HCT116 (cell line): ENCODE results near the gene EIPR1. TPM values are rescaled to one million over a fixed set of nuclear protein-coding genes. Genes with fewer than 3 reads are reported as not detected.

Experiments
- ATAC-seq: fragments of 200-7000 bp; cut with Tn5 transposase; 2 replicates; pipeline ENCODE4 v1.9.1; 2020; ENCODE audit warnings: mild to moderate bottlenecking, moderate library complexity
- BruUV-seq: library from RNA; stranded (reverse); fragments of 400-500 nt; replicated peaks from 2 replicates; lab custom pipeline; 2021; lab: Mats Ljungman, UMichigan
- CTCF ChIA-PET: fragments of 300-600 bp; sonication (Branson Sonifier 250); formaldehyde crosslinking; loops from one replicate; lab custom pipeline; 2021; ENCODE audit warnings: antibody characterized with exemption; lab: Charles Lee
- POLR2A ChIA-PET: fragments of 300-600, 350-600 bp; sonication (Branson Sonifier 250); formaldehyde crosslinking; loops from one replicate; lab custom pipeline; 2021; ENCODE audit warnings: antibody characterized with exemption; lab: Charles Lee
- RAD21 ChIA-PET, 2 experiments: fragments of 300-600 bp; sonication (Branson Sonifier 250); formaldehyde crosslinking; loops; one replicate each; lab custom pipeline; 2023; ENCODE audit warnings: low total read pairs in 2 of 2; ENCODE audit not compliant: uncharacterized antibody in 2 of 2, unreplicated experiment in 2 of 2, low non-redundant PET in 1 of 2; lab: Charles Lee
- DNase-seq: peaks from one replicate; pipeline ENCODE4 v3.0.0-alpha.2; 2010; ENCODE audit warnings: low read depth, low spot score
- H2AFZ ChIP-seq: fragments of 200-600 bp; shearing (Covaris generic), sonication (generic); 2 replicates; pipeline ENCODE4 v1.6.1; 2017; ENCODE audit warnings: low read depth, mixed run types, mixed read lengths, antibody characterized with exemption, low read length; ENCODE audit not compliant: poor library complexity, severe bottlenecking
- H3K27ac ChIP-seq: 2 replicates; pipeline ENCODE4 v1.5.1; 2012; ENCODE audit warnings: low read depth, low read length
- H3K27me3 ChIP-seq: fragments of 200-600 bp; sonication (generic); 2 replicates; pipeline ENCODE4 v1.6.1; 2016; ENCODE audit warnings: mixed run types, low read length, mixed read lengths; ENCODE audit not compliant: insufficient read depth
- H3K36me3 ChIP-seq, 2 experiments: fragments of 200-500 bp in 1 of 2; fragments of 200-600 bp in 1 of 2; sonication (Bioruptor generic) in 1 of 2; sonication (generic) in 1 of 2; 2 replicates each; pipeline versions ENCODE4 v1.5.1 to v1.6.1; 2014 to 2016; ENCODE audit warnings: low read length in 2 of 2, inconsistent platforms in 1 of 2, mixed read lengths in 1 of 2, mixed run types in 1 of 2; ENCODE audit not compliant: insufficient read depth in 2 of 2, control insufficient read depth in 1 of 2
- H3K4me1 ChIP-seq, 2 experiments: fragments of 200-600 bp in 1 of 2; sonication (generic) in 1 of 2; 2 replicates each; pipeline versions ENCODE4 v1.5.1 to v1.6.1; 2012 to 2017; ENCODE audit warnings: low read length in 2 of 2, inconsistent platforms in 1 of 2, mild to moderate bottlenecking in 1 of 2, mixed read lengths in 1 of 2, mixed run types in 1 of 2, moderate library complexity in 1 of 2; ENCODE audit not compliant: insufficient read depth in 2 of 2, control insufficient read depth in 1 of 2
- H3K4me2 ChIP-seq: fragments of 200-600 bp; sonication (generic); 2 replicates; pipeline ENCODE4 v1.6.1; 2017; ENCODE audit warnings: mixed run types, low read length, mixed read lengths
- H3K4me3 ChIP-seq, 2 experiments: fragments of 200-600 bp in 1 of 2; sonication (generic) in 1 of 2; replicated peaks in 1 of 2; 2 replicates each; pipeline ENCODE4 v1.5.1; 2011 to 2016; ENCODE audit warnings: low read length in 2 of 2, control low read depth in 1 of 2, low read depth in 1 of 2, mild to moderate bottlenecking in 1 of 2, mixed read lengths in 1 of 2, mixed run types in 1 of 2
- H3K79me2 ChIP-seq: fragments of 200-600 bp; sonication (generic); 2 replicates; pipeline ENCODE4 v1.6.1; 2017; ENCODE audit warnings: mild to moderate bottlenecking, mixed run types, low read length, moderate library complexity, mixed read lengths; ENCODE audit not compliant: insufficient read depth
- H3K9ac ChIP-seq: fragments of 200-600 bp; sonication (generic); 2 replicates; pipeline ENCODE4 v1.6.1; 2016; ENCODE audit warnings: low read length, mixed read lengths
- H3K9me2 ChIP-seq: fragments of 200-600 bp; sonication (generic), shearing (Covaris generic); 2 replicates; pipeline ENCODE4 v1.6.1; 2017; ENCODE audit warnings: mixed run types, mild to moderate bottlenecking, moderate library complexity; ENCODE audit not compliant: insufficient read depth
- H3K9me3 ChIP-seq, 2 experiments: fragments of 200-500 bp in 1 of 2; fragments of 200-600 bp in 1 of 2; sonication (Bioruptor generic) in 1 of 2; sonication (generic) in 1 of 2; 2 replicates each; pipeline ENCODE4 v1.6.1; 2014 to 2017; ENCODE audit warnings: low read length in 2 of 2, mixed read lengths in 2 of 2, inconsistent platforms in 1 of 2, low read depth in 1 of 2, mild to moderate bottlenecking in 1 of 2, mixed run types in 1 of 2, moderate library complexity in 1 of 2; ENCODE audit not compliant: control insufficient read depth in 1 of 2, insufficient read depth in 1 of 2
- H4K20me1 ChIP-seq: fragments of 200-600 bp; sonication (generic), shearing (Covaris generic); 2 replicates; pipeline ENCODE4 v1.6.1; 2017; ENCODE audit warnings: mixed run types, mild to moderate bottlenecking, moderate library complexity; ENCODE audit not compliant: insufficient read depth
- CBX3 ChIP-seq: IDR thresholded peaks from 2 replicates; pipeline ENCODE4 v1.6.1; 2012; ENCODE audit warnings: low read depth
- CTCF ChIP-seq, 3 experiments: fragments of 200-600 bp in 1 of 3; sonication (generic) in 1 of 3; IDR thresholded peaks in 2 of 3; conservative IDR thresholded peaks in 1 of 3; 2 replicates each; pipeline ENCODE4 v1.5.1; 2012 to 2017; ENCODE audit warnings: low read depth in 2 of 3, low read length in 2 of 3, antibody characterized with exemption in 1 of 3, borderline replicate concordance in 1 of 3, control low read depth in 1 of 3, mild to moderate bottlenecking in 1 of 3, mixed read lengths in 1 of 3, mixed run types in 1 of 3, moderate library complexity in 1 of 3; ENCODE audit not compliant: insufficient read depth in 1 of 3
- EGR1 ChIP-seq: IDR thresholded peaks from 2 replicates; pipeline ENCODE4 v1.6.1; 2012; ENCODE audit warnings: low read depth
- EZH2 ChIP-seq: fragments of 200-600 bp; sonication (generic); IDR thresholded peaks from 2 replicates; pipeline ENCODE4 v1.6.1; 2017; ENCODE audit warnings: antibody characterized with exemption, mixed run types
- JUND ChIP-seq: IDR thresholded peaks from 2 replicates; pipeline ENCODE4 v1.6.1; 2012
- MAX ChIP-seq: IDR thresholded peaks from 2 replicates; pipeline ENCODE4 v1.6.1; 2012
- POLR2A ChIP-seq: IDR thresholded peaks from 2 replicates; pipeline ENCODE4 v1.7.0; 2011; ENCODE audit warnings: borderline replicate concordance; ENCODE audit not compliant: insufficient read depth, insufficient read length; ENCODE audit errors: extremely low read depth
- REST ChIP-seq: IDR thresholded peaks from 2 replicates; pipeline ENCODE4 v1.6.1; 2012; ENCODE audit warnings: low read depth
- SP1 ChIP-seq: IDR thresholded peaks from 2 replicates; pipeline ENCODE4 v1.6.1; 2012; ENCODE audit warnings: low read depth
- YY1 ChIP-seq: IDR thresholded peaks from 2 replicates; pipeline ENCODE4 v1.6.1; 2011; ENCODE audit warnings: low read length, low read depth, moderate library complexity, mild to moderate bottlenecking; ENCODE audit not compliant: insufficient replicate concordance; ENCODE audit errors: extremely low read depth
- ZFX ChIP-seq: fragments of 450-650 bp; IDR thresholded peaks from 2 replicates; pipeline ENCODE4 v1.6.1; 2017
- ZNF274 ChIP-seq: fragments of 200-500 bp; sonication (Bioruptor generic); IDR thresholded peaks from 2 replicates; pipeline ENCODE4 v1.6.1; 2014; ENCODE audit warnings: mild to moderate bottlenecking, low read depth, low read length, inconsistent platforms
- intact Hi-C: fragments of 100-400 bp; cut with micrococcal nuclease; formaldehyde crosslinking; loops from 2 replicates; pipeline ENCODE4 v1.10.0; 2022
- total RNA-seq: library from RNA; stranded (reverse); gene quantifications from one replicate; pipeline ENCODE4 v1.2.1, GENCODE V29; 2021; ENCODE audit not compliant: unreplicated experiment
- TF ChIP-seq, protein P1 (sequence below): IDR thresholded peaks from 2 replicates; pipeline ENCODE4 v1.6.1; 2011; ENCODE audit warnings: mild to moderate bottlenecking, low read length, moderate library complexity; ENCODE audit not compliant: insufficient replicate concordance; ENCODE audit errors: extremely low read depth

EIPR1 gene
- total RNA-seq, 1 experiment from 2014 or later, result 36.9 TPM

- no peak overlapping the region for H3K4me2 ChIP-seq
- no peak overlapping the region for H2AFZ ChIP-seq
- H3K9me2 ChIP-seq, result no peaks in the 10 kb centered on the region
- H3K9me3 ChIP-seq, result no peaks in the 10 kb centered on the region
- TF ChIP-seq CBX3 (no peak), JUND (no peak), ZNF274 (no peak), YY1 (no peak), ZFX (no peak), POLR2A (no peak), EZH2 (no peak), EGR1 (no peak), MAX (no peak), SP1 (no peak), CTCF (IDR thresholded peaks at IDR 0.05 in 2 of 3, conservative IDR thresholded peaks at IDR 0.05 in 1 of 3; ENCODE audit: borderline replicate concordance in 1 of 3, insufficient read depth in 1 of 3, low read depth in 2 of 3, low read length in 2 of 3) (no peak), REST (no peak)
- TF ChIP-seq, protein P1, sequence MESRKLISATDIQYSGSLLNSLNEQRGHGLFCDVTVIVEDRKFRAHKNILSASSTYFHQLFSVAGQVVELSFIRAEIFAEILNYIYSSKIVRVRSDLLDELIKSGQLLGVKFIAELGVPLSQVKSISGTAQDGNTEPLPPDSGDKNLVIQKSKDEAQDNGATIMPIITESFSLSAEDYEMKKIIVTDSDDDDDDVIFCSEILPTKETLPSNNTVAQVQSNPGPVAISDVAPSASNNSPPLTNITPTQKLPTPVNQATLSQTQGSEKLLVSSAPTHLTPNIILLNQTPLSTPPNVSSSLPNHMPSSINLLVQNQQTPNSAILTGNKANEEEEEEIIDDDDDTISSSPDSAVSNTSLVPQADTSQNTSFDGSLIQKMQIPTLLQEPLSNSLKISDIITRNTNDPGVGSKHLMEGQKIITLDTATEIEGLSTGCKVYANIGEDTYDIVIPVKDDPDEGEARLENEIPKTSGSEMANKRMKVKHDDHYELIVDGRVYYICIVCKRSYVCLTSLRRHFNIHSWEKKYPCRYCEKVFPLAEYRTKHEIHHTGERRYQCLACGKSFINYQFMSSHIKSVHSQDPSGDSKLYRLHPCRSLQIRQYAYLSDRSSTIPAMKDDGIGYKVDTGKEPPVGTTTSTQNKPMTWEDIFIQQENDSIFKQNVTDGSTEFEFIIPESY, result no peak
- H3K27ac ChIP-seq, result no peak overlapping the region
- RAD21 ChIA-PET, result no interaction called here
- peaks cover 5% of the 10 kb centered on the region; the same call in 1 of the 2 replicates for H4K20me1 ChIP-seq
- no peaks in the 10 kb centered on the region for H3K27me3 ChIP-seq
- no peaks in the 10 kb centered on the region for H3K36me3 ChIP-seq
- intact Hi-C loops, result no loop called here
- no peak overlapping the region for H3K9ac ChIP-seq
- CTCF ChIA-PET, result no interaction called here
- H3K4me3 ChIP-seq, result no peak overlapping the region
- ATAC-seq (no peak), DNase-seq (no peak)
- H3K4me1 ChIP-seq, result peaks cover 3 to 8% of the 10 kb centered on the region in 2 experiments; a peak in 2 of 4 replicates
- H3K79me2 ChIP-seq, result peaks cover 18% of the 10 kb centered on the region; the same call in 1 of the 2 replicates
- POLR2A ChIA-PET, result no interaction called here
- BruUV-seq, result no TSS peak
Observed at GRCh38 chr2:3307236-3307635, 70.4 kb downstream of the EIPR1 start.
